ENCODE data around the gene PARVG.

GRCh38 chr22:44182588-44183286 lies 2.0 kb downstream of the PARVG start:
- TF ChIP-seq CTCF (IDR thresholded peaks at IDR 0.05) (no peak), POLR2AphosphoS5 (IDR thresholded peaks at IDR 0.05) (no peak), POLR2A (IDR thresholded peaks at IDR 0.05) (no peak)

All from breast epithelium (tissue), 3 donors.